Chondrocyte (in vitro differentiated cells): Measurements from ENCODE around the gene RIT2. TPM values are rescaled to one million over a fixed set of nuclear protein-coding genes. Genes with fewer than 3 reads are reported as not detected.

ENCODE experiments used
- DNase-seq: peaks from one replicate; pipeline ENCODE4 v3.0.0; 2021; ENCODE audit warnings: mixed read lengths, low spot score
- H3K27ac Mint-ChIP-seq: one replicate; pipeline ENCODE4 v1.8.0; 2021; ENCODE audit warnings: mild to moderate bottlenecking, moderate library complexity, mixed read lengths; ENCODE audit not compliant: unreplicated experiment
- H3K27me3 Mint-ChIP-seq: 2 replicates; pipeline ENCODE4 v1.8.0; 2021; ENCODE audit warnings: low read depth, mixed read lengths
- H3K36me3 Mint-ChIP-seq: 2 replicates; pipeline ENCODE4 v1.8.0; 2021; ENCODE audit warnings: low read depth, mixed read lengths
- H3K4me1 Mint-ChIP-seq: 2 replicates; pipeline ENCODE4 v1.8.0; 2021; ENCODE audit warnings: low read depth, mild to moderate bottlenecking, mixed read lengths
- H3K4me3 Mint-ChIP-seq: one replicate; pipeline ENCODE4 v1.8.0; 2021; ENCODE audit warnings: mild to moderate bottlenecking, moderate library complexity, mixed read lengths; ENCODE audit not compliant: unreplicated experiment
- H3K9me3 Mint-ChIP-seq: 2 replicates; pipeline ENCODE4 v1.8.0; 2021; ENCODE audit warnings: low read depth, mixed read lengths
- total RNA-seq: library from RNA; stranded (reverse); gene quantifications from 3 replicates; pipeline ENCODE4 v1.2.1, GENCODE V29; 2021
- TF ChIP-seq, protein P1 (sequence below): fragments of 200-600 bp; sonication (generic); IDR thresholded peaks from 2 replicates; pipeline ENCODE4 v1.5.0; 2021; ENCODE audit warnings: antibody characterized with exemption, mild to moderate bottlenecking, moderate library complexity

The RIT2 gene
- total RNA-seq, 1 donor from 2014 or later, result not detected

- H3K27ac Mint-ChIP-seq, result no peak overlapping the region
- H3K27me3 Mint-ChIP-seq, result no peaks in the 10 kb centered on the region
- H3K4me3 Mint-ChIP-seq, result no peak overlapping the region
- no peaks in the 10 kb centered on the region for H3K36me3 Mint-ChIP-seq
- H3K4me1 Mint-ChIP-seq, result no peaks in the 10 kb centered on the region
- no peak for DNase-seq
- TF ChIP-seq, protein P1, sequence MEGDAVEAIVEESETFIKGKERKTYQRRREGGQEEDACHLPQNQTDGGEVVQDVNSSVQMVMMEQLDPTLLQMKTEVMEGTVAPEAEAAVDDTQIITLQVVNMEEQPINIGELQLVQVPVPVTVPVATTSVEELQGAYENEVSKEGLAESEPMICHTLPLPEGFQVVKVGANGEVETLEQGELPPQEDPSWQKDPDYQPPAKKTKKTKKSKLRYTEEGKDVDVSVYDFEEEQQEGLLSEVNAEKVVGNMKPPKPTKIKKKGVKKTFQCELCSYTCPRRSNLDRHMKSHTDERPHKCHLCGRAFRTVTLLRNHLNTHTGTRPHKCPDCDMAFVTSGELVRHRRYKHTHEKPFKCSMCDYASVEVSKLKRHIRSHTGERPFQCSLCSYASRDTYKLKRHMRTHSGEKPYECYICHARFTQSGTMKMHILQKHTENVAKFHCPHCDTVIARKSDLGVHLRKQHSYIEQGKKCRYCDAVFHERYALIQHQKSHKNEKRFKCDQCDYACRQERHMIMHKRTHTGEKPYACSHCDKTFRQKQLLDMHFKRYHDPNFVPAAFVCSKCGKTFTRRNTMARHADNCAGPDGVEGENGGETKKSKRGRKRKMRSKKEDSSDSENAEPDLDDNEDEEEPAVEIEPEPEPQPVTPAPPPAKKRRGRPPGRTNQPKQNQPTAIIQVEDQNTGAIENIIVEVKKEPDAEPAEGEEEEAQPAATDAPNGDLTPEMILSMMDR, result no peak
- H3K9me3 Mint-ChIP-seq, result no peaks in the 10 kb centered on the region
Measured at GRCh38 chr18:42756214-42756613, 359.3 kb downstream of the RIT2 start.

GRCh38 chr18:42752916-42753315, 362.6 kb downstream of the RIT2 start:
- H3K4me1 Mint-ChIP-seq, result no peaks in the 10 kb centered on the region
- H3K9me3 Mint-ChIP-seq, result peaks cover 1% of the 10 kb centered on the region
- H3K36me3 Mint-ChIP-seq, result no peaks in the 10 kb centered on the region
- TF ChIP-seq, protein P1, result no peak
- no peak overlapping the region for H3K27ac Mint-ChIP-seq
- no peak for DNase-seq
- H3K4me3 Mint-ChIP-seq, result no peak overlapping the region
- no peaks in the 10 kb centered on the region for H3K27me3 Mint-ChIP-seq

GRCh38 chr18:42746794-42747193, 368.7 kb downstream of the RIT2 start:
- no peak overlapping the region for H3K27ac Mint-ChIP-seq
- peaks cover 5% of the 10 kb centered on the region for H3K27me3 Mint-ChIP-seq
- H3K4me1 Mint-ChIP-seq, result no peaks in the 10 kb centered on the region
- no peak overlapping the region for H3K4me3 Mint-ChIP-seq
- DNase-seq, result no peak
- H3K9me3 Mint-ChIP-seq, result peaks cover 4% of the 10 kb centered on the region
- H3K36me3 Mint-ChIP-seq, result no peaks in the 10 kb centered on the region
- TF ChIP-seq, protein P1, result no peak

DNA sequence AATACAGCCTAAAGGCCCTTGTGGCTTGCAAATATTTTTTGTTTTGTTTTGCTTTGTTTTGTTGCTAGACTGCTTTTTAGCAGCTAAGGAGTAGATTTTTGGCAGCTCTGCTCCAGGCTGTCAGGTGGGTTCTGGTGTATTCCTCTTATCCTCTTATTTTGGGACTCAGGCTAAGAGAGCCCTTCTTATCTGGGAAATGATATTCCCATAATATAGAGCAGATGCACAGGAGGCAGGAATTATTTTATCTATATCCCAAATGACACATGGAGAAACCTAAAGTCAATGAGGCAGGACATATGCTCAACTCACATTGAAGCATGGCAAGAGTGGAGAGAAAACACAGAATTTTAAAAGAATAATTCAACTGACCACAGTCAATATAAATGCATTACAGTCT, 369.6 kb downstream of the RIT2 start:
- peaks cover 5% of the 10 kb centered on the region for H3K27me3 Mint-ChIP-seq

DNA sequence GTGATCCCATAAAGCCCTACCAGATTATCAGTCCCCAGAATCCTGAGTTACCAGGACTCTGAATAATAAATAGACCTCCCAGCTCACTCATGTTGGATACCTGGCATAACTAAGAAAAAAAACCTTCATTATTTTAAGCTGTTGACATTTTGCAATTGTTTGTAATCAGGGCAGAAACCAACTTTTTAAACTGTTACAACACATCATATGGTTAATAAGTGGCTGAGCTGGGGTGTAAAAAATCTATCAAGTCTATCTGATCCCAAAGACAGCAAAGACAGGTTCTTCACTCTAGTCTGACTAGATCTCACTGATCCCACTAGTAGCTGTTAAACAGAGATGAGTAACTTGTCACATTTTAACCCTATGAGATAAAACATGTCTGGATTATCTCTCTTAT, 370.3 kb downstream of the RIT2 start:
- TF ChIP-seq, protein P1, result no peak
- H3K4me3 Mint-ChIP-seq, result no peak overlapping the region
- no peak overlapping the region for H3K27ac Mint-ChIP-seq
- H3K27me3 Mint-ChIP-seq, result peaks cover 5% of the 10 kb centered on the region
- DNase-seq, result no peak
- no peaks in the 10 kb centered on the region for H3K36me3 Mint-ChIP-seq
- H3K9me3 Mint-ChIP-seq, result peaks cover 4% of the 10 kb centered on the region
- H3K4me1 Mint-ChIP-seq, result no peaks in the 10 kb centered on the region

More for the DNA sequence above, 369.6 kb downstream of the RIT2 start:
- H3K4me1 Mint-ChIP-seq, result no peaks in the 10 kb centered on the region
- no peak overlapping the region for H3K4me3 Mint-ChIP-seq
- H3K27ac Mint-ChIP-seq, result no peak overlapping the region
- no peak for DNase-seq
- TF ChIP-seq, protein P1, result no peak
- H3K36me3 Mint-ChIP-seq, result no peaks in the 10 kb centered on the region
- peaks cover 4% of the 10 kb centered on the region for H3K9me3 Mint-ChIP-seq
